GM23338 (cell line): ENCODE measurements around the gene NPHP1. TPM values are rescaled to one million over a fixed set of nuclear protein-coding genes. Genes with fewer than 3 reads are reported as not detected.

Experiments
- ATAC-seq: fragments of 200-7000 bp; cut with Tn5 transposase; 3 replicates; pipeline ENCODE4 v1.9.1; 2020
- DNase-seq: peaks from one replicate; pipeline ENCODE4 v3.0.0-alpha.2; 2015; ENCODE audit warnings: low spot score
- H2AFZ ChIP-seq: fragments of 200-600 bp; sonication (generic); 2 replicates; pipeline ENCODE4 v1.8.0; 2016; ENCODE audit warnings: antibody characterized with exemption, mild to moderate bottlenecking, moderate library complexity
- H3F3A ChIP-seq: fragments of 200-600 bp; sonication (generic); replicated peaks from 2 replicates; pipeline ENCODE4 v1.8.0; 2017; ENCODE audit warnings: antibody characterized with exemption, mixed run types, low read depth
- H3K27ac ChIP-seq: fragments of 200-600 bp; sonication (generic); 2 replicates; pipeline ENCODE4 v1.6.1; 2016; ENCODE audit warnings: low read depth
- H3K27me3 ChIP-seq: fragments of 200-600 bp; sonication (generic); 2 replicates; pipeline ENCODE4 v1.8.0; 2016; ENCODE audit warnings: mild to moderate bottlenecking, mixed run types, moderate library complexity; ENCODE audit not compliant: insufficient read depth
- H3K36me3 ChIP-seq: fragments of 200-600 bp; sonication (generic); 2 replicates; pipeline ENCODE4 v1.8.0; 2016; ENCODE audit warnings: mild to moderate bottlenecking; ENCODE audit not compliant: insufficient read depth
- H3K4me1 ChIP-seq: fragments of 200-600 bp; sonication (generic); 2 replicates; pipeline ENCODE4 v1.8.0; 2016; ENCODE audit warnings: mild to moderate bottlenecking, moderate library complexity; ENCODE audit not compliant: insufficient read depth
- H3K4me2 ChIP-seq: fragments of 200-600 bp; sonication (generic); 2 replicates; pipeline ENCODE4 v1.7.1; 2017; ENCODE audit warnings: mixed run types
- H3K4me3 ChIP-seq: fragments of 200-600 bp; sonication (generic); 2 replicates; pipeline ENCODE4 v1.6.1; 2016; ENCODE audit warnings: mixed run types
- H3K79me2 ChIP-seq: fragments of 200-600 bp; sonication (generic); replicated peaks from 2 replicates; pipeline ENCODE4 v1.8.0; 2017; ENCODE audit warnings: mild to moderate bottlenecking; ENCODE audit not compliant: insufficient read depth
- H3K9me2 ChIP-seq: fragments of 200-600 bp; sonication (generic); 2 replicates; pipeline ENCODE4 v1.8.0; 2017; ENCODE audit not compliant: insufficient read depth
- H4K20me1 ChIP-seq: fragments of 200-600 bp; sonication (generic); replicated peaks from 2 replicates; pipeline ENCODE4 v1.8.0; 2017; ENCODE audit warnings: mild to moderate bottlenecking; ENCODE audit not compliant: insufficient read depth
- H3K27ac Mint-ChIP-seq: 2 replicates; pipeline ENCODE4 v1.8.0; 2020; ENCODE audit warnings: inconsistent platforms, mild to moderate bottlenecking, moderate library complexity, mixed read lengths
- H3K27me3 Mint-ChIP-seq: 3 replicates; pipeline ENCODE4 v1.8.0; 2022; ENCODE audit warnings: low read depth, mild to moderate bottlenecking, moderate library complexity, mixed read lengths, inconsistent platforms; ENCODE audit not compliant: insufficient read depth, poor library complexity
- H3K36me3 Mint-ChIP-seq: 3 replicates; pipeline ENCODE4 v1.8.0; 2021; ENCODE audit warnings: low read depth, mild to moderate bottlenecking, inconsistent platforms, moderate library complexity, mixed read lengths
- H3K4me1 Mint-ChIP-seq: 3 replicates; pipeline ENCODE4 v1.8.0; 2020; ENCODE audit warnings: mild to moderate bottlenecking, inconsistent platforms, mixed read lengths
- H3K4me3 Mint-ChIP-seq: 3 replicates; pipeline ENCODE4 v1.8.0; 2021; ENCODE audit warnings: moderate library complexity, mild to moderate bottlenecking, inconsistent platforms, mixed read lengths
- H3K9me3 Mint-ChIP-seq: 3 replicates; pipeline ENCODE4 v1.8.0; 2020; ENCODE audit warnings: moderate library complexity, mild to moderate bottlenecking, inconsistent platforms, mixed read lengths
- ETS1 ChIP-seq: IDR thresholded peaks from 2 replicates; pipeline ENCODE4 v1.6.1; 2016; ENCODE audit warnings: antibody characterized with exemption
- EZH2 ChIP-seq: fragments of 200-600 bp; sonication (generic); IDR thresholded peaks from one replicate; pipeline ENCODE4 v1.8.0; 2017; ENCODE audit warnings: antibody characterized with exemption, mild to moderate bottlenecking, low read depth; ENCODE audit not compliant: unreplicated experiment
- EZH2phosphoT487 ChIP-seq: fragments of 200-600 bp; sonication (generic); IDR thresholded peaks from one replicate; pipeline ENCODE4 v1.8.1; 2018; ENCODE audit warnings: antibody characterized with exemption; ENCODE audit not compliant: unreplicated experiment
- POLR2AphosphoS5 ChIP-seq: IDR thresholded peaks from 2 replicates; pipeline ENCODE4 v1.6.1; 2016; ENCODE audit warnings: antibody characterized with exemption, low read depth
- REST ChIP-seq: IDR thresholded peaks from one replicate; pipeline ENCODE4 v1.6.1; 2018; ENCODE audit warnings: antibody characterized with exemption; ENCODE audit not compliant: unreplicated experiment
- STAT1 ChIP-seq: IDR thresholded peaks from one replicate; pipeline ENCODE4 v1.6.1; 2016; ENCODE audit warnings: antibody characterized with exemption; ENCODE audit not compliant: unreplicated experiment
- ZNF331 ChIP-seq: fragments of 250-450 bp; sonication (Bioruptor Pico); IDR thresholded peaks from 2 replicates; pipeline ENCODE4 v1.5.0; 2020; ENCODE audit warnings: low read depth, mild to moderate bottlenecking, moderate library complexity
- polyA plus RNA-seq: library from polyadenylated mRNA; unstranded; fragments of >200 nt; fragmentation: Nextera tagmentation; extraction: Ambion mirVana; gene quantifications from 2 replicates; pipeline ENCODE4 v1.2.1, GENCODE V29; 2016
- total RNA-seq: library from RNA; depleted of rRNA; stranded (reverse); fragments of >200 nt; shearing (Covaris generic); gene quantifications from 2 replicates; pipeline ENCODE4 v1.2.3, GENCODE V29; 2014

NPHP1 gene
- total and polyA plus RNA-seq, 2 experiments from 2014 or later: 4.6 to 10.0 TPM

- no peak for TF ChIP-seq EZH2phosphoT487
- TF ChIP-seq ETS1: no peak
These were observed 17.1 kb upstream of the NPHP1 start (continued) for GRCh38 chr2:110221938-110222337.

GRCh38 chr2:110220190-110220564 lies 15.4 kb upstream of the NPHP1 start:
- H3K4me1 Mint-ChIP-seq: peaks cover 5% of the 10 kb centered on the region; the same call in 2 of the 3 replicates

More at GRCh38 chr2:110220190-110220564, 15.4 kb upstream of the NPHP1 start:
- ATAC-seq: no peak
- no peak for DNase-seq
- Histone ChIP-seq H3K36me3 (no peaks in the 10 kb centered on the region), H3K27me3 (no peaks in the 10 kb centered on the region), H2AFZ (no peak overlapping the region), H3K4me3 (no peak overlapping the region), H3F3A (no peaks in the 10 kb centered on the region), H3K4me2 (no peak overlapping the region), H3K9me2 (peaks cover 3% of the 10 kb centered on the region; the same call in 1 of the 2 replicates), H3K4me1 (no peaks in the 10 kb centered on the region), H3K79me2 (no peaks in the 10 kb centered on the region), H3K27ac (no peak overlapping the region), H4K20me1 (no peaks in the 10 kb centered on the region)
- peaks cover 5% of the 10 kb centered on the region for H3K27me3 Mint-ChIP-seq
- peaks cover 12% of the 10 kb centered on the region for H3K36me3 Mint-ChIP-seq
- H3K9me3 Mint-ChIP-seq: peaks cover 29% of the 10 kb centered on the region
- H3K27ac Mint-ChIP-seq: no peak overlapping the region
- H3K4me3 Mint-ChIP-seq: no peak overlapping the region
- TF ChIP-seq ZNF331 (CRISPR knock-in tag) (no peak), STAT1 (no peak), POLR2AphosphoS5 (no peak), EZH2 (no peak), EZH2phosphoT487 (no peak), REST (no peak)
